ENCODE measurements around the gene FHL3. TPM values are rescaled to one million over a fixed set of nuclear protein-coding genes. Genes with fewer than 3 reads are reported as not detected.

FHL3 gene
- total and polyA plus RNA-seq, 10 donors, result 8.6 to 39.9 (median 16.3) TPM

DNA sequence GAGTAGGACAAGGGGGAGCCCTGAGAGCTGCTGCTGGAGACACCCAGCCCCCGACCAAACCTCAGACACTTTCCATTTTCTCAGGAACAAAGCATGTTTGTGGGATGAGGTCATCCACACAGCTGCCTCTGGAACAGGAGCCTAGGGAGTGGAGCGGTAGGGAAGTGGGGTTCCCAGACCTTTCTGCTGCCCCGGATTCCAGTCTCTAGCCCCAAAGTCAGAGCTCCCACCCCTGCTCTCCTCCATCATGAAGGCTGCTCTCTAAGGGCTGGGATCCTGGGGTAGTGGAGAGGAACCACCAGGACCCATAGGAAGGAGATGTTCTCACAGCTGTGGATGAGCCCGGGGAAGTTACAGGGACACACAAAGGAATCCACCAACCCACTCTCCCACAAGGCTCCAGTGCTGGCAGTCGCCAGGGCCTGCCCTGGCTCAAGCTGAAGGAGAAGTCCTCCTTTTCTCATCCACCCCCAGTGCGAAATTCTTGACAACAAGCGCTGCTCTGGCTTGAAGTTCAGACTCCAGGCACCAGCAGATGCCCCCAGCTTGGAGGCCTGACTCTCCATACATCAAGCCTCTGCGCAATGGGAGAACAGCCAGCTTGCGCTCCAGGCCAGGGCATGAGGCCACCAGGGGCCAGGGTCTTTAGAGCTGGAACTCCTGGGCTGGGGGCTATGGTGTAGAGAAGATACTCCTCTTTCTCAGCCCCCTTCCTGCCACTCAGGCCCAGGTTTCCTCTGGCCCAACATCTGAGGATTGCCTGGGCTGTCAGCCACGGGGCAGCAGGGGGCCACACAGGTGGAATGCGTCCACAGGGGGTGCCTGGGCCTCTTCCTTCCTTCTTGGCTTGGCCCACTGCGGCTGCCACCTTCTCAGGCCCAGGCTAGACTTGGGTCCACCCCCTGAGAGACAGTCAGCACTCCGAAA, 4.5 kb downstream of the FHL3 start:
- TF ChIP-seq, protein P1, sequence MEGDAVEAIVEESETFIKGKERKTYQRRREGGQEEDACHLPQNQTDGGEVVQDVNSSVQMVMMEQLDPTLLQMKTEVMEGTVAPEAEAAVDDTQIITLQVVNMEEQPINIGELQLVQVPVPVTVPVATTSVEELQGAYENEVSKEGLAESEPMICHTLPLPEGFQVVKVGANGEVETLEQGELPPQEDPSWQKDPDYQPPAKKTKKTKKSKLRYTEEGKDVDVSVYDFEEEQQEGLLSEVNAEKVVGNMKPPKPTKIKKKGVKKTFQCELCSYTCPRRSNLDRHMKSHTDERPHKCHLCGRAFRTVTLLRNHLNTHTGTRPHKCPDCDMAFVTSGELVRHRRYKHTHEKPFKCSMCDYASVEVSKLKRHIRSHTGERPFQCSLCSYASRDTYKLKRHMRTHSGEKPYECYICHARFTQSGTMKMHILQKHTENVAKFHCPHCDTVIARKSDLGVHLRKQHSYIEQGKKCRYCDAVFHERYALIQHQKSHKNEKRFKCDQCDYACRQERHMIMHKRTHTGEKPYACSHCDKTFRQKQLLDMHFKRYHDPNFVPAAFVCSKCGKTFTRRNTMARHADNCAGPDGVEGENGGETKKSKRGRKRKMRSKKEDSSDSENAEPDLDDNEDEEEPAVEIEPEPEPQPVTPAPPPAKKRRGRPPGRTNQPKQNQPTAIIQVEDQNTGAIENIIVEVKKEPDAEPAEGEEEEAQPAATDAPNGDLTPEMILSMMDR (IDR thresholded peaks at IDR 0.05 in 8 of 11, conservative IDR thresholded peaks at IDR 0.05 in 3 of 11), result no peak
- TF ChIP-seq POLR2AphosphoS5 (IDR thresholded peaks at IDR 0.05), result no peak
- TF ChIP-seq POLR2A (IDR thresholded peaks at IDR 0.05), result no peak
- H3K27ac ChIP-seq, result peak overlapping the region; percentile 53 to 91 (median 82)
- peaks cover 0 to 22% (median 0%) of the 10 kb centered on the region in 6 donors for H3K36me3 ChIP-seq
- peaks cover 19 to 96% (median 71%) of the 10 kb centered on the region in 6 donors for H3K4me1 ChIP-seq
- intact Hi-C loops (cut with DNase I; ENCODE audit: low total_unique reads), result no loop called here
- H3K4me3 ChIP-seq, result peak overlapping the region in 1 of 8 donors; percentile 12
- WGBS, 5 donors, result 39 to 48% (median 43%) methylated on average over 7 to 13 of the region's 13 CpGs
- H3K9me3 ChIP-seq, result no peaks in the 10 kb centered on the region
- DNase-seq, result no peak
- peaks cover 0 to 27% (median 6%) of the 10 kb centered on the region in 7 donors for H3K27me3 ChIP-seq (replicated peaks in 1 of 7)

DNA sequence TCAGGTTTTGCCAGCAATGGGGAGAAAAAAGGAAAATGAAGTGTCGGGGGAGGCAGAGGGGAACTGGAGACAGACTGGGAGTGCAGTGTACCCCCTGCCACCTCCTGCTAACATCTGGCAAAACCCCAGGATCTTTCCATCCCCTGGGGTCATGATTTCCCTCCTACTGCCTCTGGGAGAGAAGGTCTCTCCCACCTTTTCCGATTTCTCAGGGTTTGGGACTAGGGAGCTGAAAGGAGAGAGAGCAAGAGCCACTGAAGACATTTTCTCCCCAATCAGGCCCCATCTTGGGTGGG, 5.1 kb downstream of the FHL3 start:
- intact Hi-C loops (cut with DNase I; ENCODE audit: low total_unique reads), result no loop called here
- peaks cover 0 to 22% (median 0%) of the 10 kb centered on the region in 6 donors for H3K36me3 ChIP-seq
- 29 to 60% (median 48%) methylated on average over 1 to 2 of the region's 2 CpGs for WGBS, 5 donors
- peak overlapping the region in 1 of 8 donors; percentile 32 for H3K4me3 ChIP-seq
- H3K27me3 ChIP-seq (replicated peaks in 1 of 7), result peaks cover 0 to 22% (median 6%) of the 10 kb centered on the region in 7 donors
- no peak for DNase-seq
- TF ChIP-seq POLR2AphosphoS5 (IDR thresholded peaks at IDR 0.05) (no peak), POLR2A (IDR thresholded peaks at IDR 0.05) (no peak)
- TF ChIP-seq, protein P1 (IDR thresholded peaks at IDR 0.05 in 8 of 11, conservative IDR thresholded peaks at IDR 0.05 in 3 of 11), result no peak
- peaks cover 22 to 98% (median 74%) of the 10 kb centered on the region in 6 donors for H3K4me1 ChIP-seq
- peak overlapping the region; percentile 13 to 91 (median 82) for H3K27ac ChIP-seq
- H3K9me3 ChIP-seq, result no peaks in the 10 kb centered on the region

DNA sequence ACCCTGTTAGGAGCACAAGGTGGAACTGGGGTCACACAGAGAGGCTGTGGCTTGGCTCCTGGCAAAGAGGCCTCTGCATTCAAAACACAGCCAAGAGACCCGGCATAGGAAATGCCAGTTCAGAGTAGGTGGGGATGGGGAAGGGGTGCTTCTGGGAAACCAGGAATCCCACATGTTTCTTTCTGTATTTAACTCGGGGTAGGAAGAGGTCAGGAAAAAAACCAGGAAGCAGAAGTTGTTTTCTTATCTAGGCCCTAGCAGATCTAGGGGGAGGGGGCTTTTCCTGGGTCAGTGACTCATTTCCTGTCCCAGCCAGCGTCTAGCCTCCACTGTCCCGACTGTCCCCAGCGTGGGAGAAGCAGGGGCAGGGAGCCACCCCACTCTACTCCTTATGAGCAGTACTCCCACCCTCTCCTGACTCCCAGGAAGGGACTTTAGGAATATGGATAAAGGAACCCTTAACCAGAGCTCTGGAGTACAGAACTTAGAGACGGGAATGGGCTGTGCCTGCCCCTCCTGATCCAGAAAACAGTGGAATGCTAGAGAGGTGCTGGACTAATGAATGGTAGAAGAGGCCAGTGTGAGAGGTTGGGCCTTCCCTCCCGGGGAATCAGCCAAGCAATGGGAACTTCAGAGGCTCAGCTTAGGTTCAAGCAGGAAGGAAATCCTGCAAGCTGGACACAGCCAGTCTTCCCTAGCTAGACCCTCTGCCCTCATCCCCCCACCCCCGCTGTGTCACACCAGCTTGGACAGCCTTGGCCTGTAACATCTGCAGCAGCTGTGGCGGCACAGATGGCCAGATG, 5.7 kb downstream of the FHL3 start:
- Histone ChIP-seq H3K27me3 (replicated peaks in 1 of 7) (peaks cover 0 to 16% (median 2%) of the 10 kb centered on the region in 7 donors), H3K9me3 (no peaks in the 10 kb centered on the region), H3K4me3 (peak overlapping the region in 1 of 8 donors; percentile 32), H3K27ac (peak overlapping the region; percentile 13 to 91 (median 82)), H3K4me1 (peaks cover 27 to 100% (median 78%) of the 10 kb centered on the region in 6 donors), H3K36me3 (peaks cover 0 to 22% (median 0%) of the 10 kb centered on the region in 6 donors)
- DNase-seq, result no peak
- TF ChIP-seq, protein P1 (IDR thresholded peaks at IDR 0.05 in 8 of 11, conservative IDR thresholded peaks at IDR 0.05 in 3 of 11), result no peak
- TF ChIP-seq POLR2AphosphoS5 (IDR thresholded peaks at IDR 0.05), result peak in 2 of 3 donors; percentile 48 to 59
- WGBS, 5 donors, result 9 to 16% (median 14%) methylated on average over 9 of the region's 9 CpGs
- intact Hi-C loops (cut with DNase I; ENCODE audit: low total_unique reads), result no loop called here

Data from spleen (tissue), 11 donors.